GM18517 (cell line): Measurements from ENCODE around the gene MKS1.

Experiments
- ATAC-seq: cut with Tn5 transposase; IDR thresholded peaks from one replicate; pipeline ENCODE4 v1.9.1; 2021; ENCODE audit warnings: mild to moderate bottlenecking, moderate library complexity; ENCODE audit not compliant: unreplicated experiment

Gene MKS1

GRCh38 chr17:58219007-58219788 is at the start of gene MKS1:
Gene MKS1, minus strand, starts transcription at chr17:58219255. Its CDS starts 25 bp downstream, at chr17:58219230.
- ATAC-seq = peak; percentile 83

- no peak for ATAC-seq
These were observed 49.3 kb upstream of the MKS1 start for GRCh38 chr17:58268326-58268725.

GRCh38 chr17:58267347-58268324 is 48.6 kb upstream of the MKS1 start:
- no peak for ATAC-seq

GRCh38 chr17:58265902-58266875 is 47.1 kb upstream of the MKS1 start:
- no peak for ATAC-seq

GRCh38 chr17:58265271-58265670 is 46.2 kb upstream of the MKS1 start:
- ATAC-seq = no peak

GRCh38 chr17:58264407-58265103 is 45.5 kb upstream of the MKS1 start:
- ATAC-seq = no peak

- ATAC-seq = no peak
These were observed 44.7 kb upstream of the MKS1 start for GRCh38 chr17:58263773-58264172.

GRCh38 chr17:58262149-58262548 is 43.1 kb upstream of the MKS1 start:
- ATAC-seq = no peak

- ATAC-seq = no peak
These were observed 35.7 kb upstream of the MKS1 start for GRCh38 chr17:58254803-58255202.

GRCh38 chr17:58253082-58253481 is 34.0 kb upstream of the MKS1 start:
- ATAC-seq = no peak

GRCh38 chr17:58252141-58252540 is 33.1 kb upstream of the MKS1 start:
- no peak for ATAC-seq

GRCh38 chr17:58250344-58251011 is 31.4 kb upstream of the MKS1 start:
- no peak for ATAC-seq

GRCh38 chr17:58249270-58250133 is 30.4 kb upstream of the MKS1 start:
- no peak for ATAC-seq

GRCh38 chr17:58248955-58249269 is 29.9 kb upstream of the MKS1 start:
- no peak for ATAC-seq

GRCh38 chr17:58247511-58248363 is 28.7 kb upstream of the MKS1 start:
- ATAC-seq = no peak

- no peak for ATAC-seq
These were observed 27.7 kb upstream of the MKS1 start for GRCh38 chr17:58246781-58247180.

- no peak for ATAC-seq
These were observed 27.2 kb upstream of the MKS1 start for GRCh38 chr17:58246104-58246740.
